ENCODE data around the gene OR4X2. TPM values are rescaled to one million over a fixed set of nuclear protein-coding genes. Genes with fewer than 3 reads are reported as not detected.
A peak's percentile ranks its signal among the peaks of the same experiment; 100 is the strongest.
"Not testable (repeated sequence)": the region's sequence is repeated elsewhere in the genome, so short reads cannot be mapped to it uniquely, and the experiment has no call there.

Gene OR4X2
- not detected for total RNA-seq

- ATAC-seq (no peak), DNase-seq (no peak)
- CTCF ChIA-PET, result no interaction called here
- no peaks in the 10 kb centered on the region for H3K4me1 Mint-ChIP-seq
- H3K9me3 Mint-ChIP-seq (ENCODE audit: low read depth), result peaks cover 8% of the 10 kb centered on the region
- POLR2A ChIA-PET, result no interaction called here
- no peak within 1 kb of the TSS for H3K4me3 Mint-ChIP-seq
- intact Hi-C loops (cut with DNase I, micrococcal nuclease), result no loop called here
- no peaks in the 10 kb centered on the region for H3K36me3 Mint-ChIP-seq (ENCODE audit: low read depth)
- no peak within 1 kb of the TSS for H3K27ac Mint-ChIP-seq
- peaks cover 12% of the 10 kb centered on the region for H3K27me3 Mint-ChIP-seq
Observed at GRCh38 chr11:48244804-48245203, at the start of gene OR4X2. OR4X2 (plus strand) TSS chr11:48245104; CDS start chr11:48245104, 0 bp downstream.

GRCh38 chr11:48207881-48208280, 37.0 kb upstream of the OR4X2 start:
- CTCF ChIA-PET, result no interaction called here
- Mint-ChIP-seq H3K4me3 (no peak overlapping the region), H3K9me3 (ENCODE audit: low read depth) (no peaks in the 10 kb centered on the region), H3K27ac (no peak overlapping the region), H3K36me3 (ENCODE audit: low read depth) (no peaks in the 10 kb centered on the region), H3K27me3 (peaks cover 7% of the 10 kb centered on the region), H3K4me1 (no peaks in the 10 kb centered on the region)
- POLR2A ChIA-PET, result no interaction called here
- ATAC-seq (no peak), DNase-seq (no peak)
- intact Hi-C loops (cut with DNase I, micrococcal nuclease), result no loop called here

GRCh38 chr11:48210052-48210451, 34.9 kb upstream of the OR4X2 start:
- DNase-seq (peak; percentile 10), ATAC-seq (no peak)
- intact Hi-C loops (cut with DNase I, micrococcal nuclease), result no loop called here
- no peak overlapping the region for H3K27ac Mint-ChIP-seq
- H3K4me1 Mint-ChIP-seq, result no peaks in the 10 kb centered on the region
- H3K4me3 Mint-ChIP-seq, result no peak overlapping the region
- ChIA-PET CTCF (no interaction called here), POLR2A (no interaction called here)
- H3K9me3 Mint-ChIP-seq (ENCODE audit: low read depth), result no peaks in the 10 kb centered on the region
- H3K36me3 Mint-ChIP-seq (ENCODE audit: low read depth), result no peaks in the 10 kb centered on the region
- H3K27me3 Mint-ChIP-seq, result peaks cover 7% of the 10 kb centered on the region

GRCh38 chr11:48216510-48216909, 28.4 kb upstream of the OR4X2 start, which contains the start of gene OR4B1:
OR4B1 (plus strand) TSS chr11:48216810; CDS start chr11:48216810, 0 bp downstream.
- ATAC-seq (no peak), DNase-seq (no peak)
- ChIA-PET CTCF (no interaction called here), POLR2A (no interaction called here)
- H3K27ac Mint-ChIP-seq, result no peak within 1 kb of the TSS
- H3K36me3 Mint-ChIP-seq (ENCODE audit: low read depth), result no peaks in the 10 kb centered on the region
- H3K4me3 Mint-ChIP-seq, result no peak within 1 kb of the TSS
- intact Hi-C loops (cut with DNase I, micrococcal nuclease), result no loop called here
- no peaks in the 10 kb centered on the region for H3K4me1 Mint-ChIP-seq
- H3K9me3 Mint-ChIP-seq (ENCODE audit: low read depth), result no peaks in the 10 kb centered on the region
- no peaks in the 10 kb centered on the region for H3K27me3 Mint-ChIP-seq

GRCh38 chr11:48228761-48229160, 16.1 kb upstream of the OR4X2 start:
- Mint-ChIP-seq H3K36me3 (ENCODE audit: low read depth) (no peaks in the 10 kb centered on the region), H3K4me1 (no peaks in the 10 kb centered on the region), H3K4me3 (no peak overlapping the region), H3K27ac (no peak overlapping the region), H3K27me3 (peaks cover 15% of the 10 kb centered on the region), H3K9me3 (ENCODE audit: low read depth) (no peaks in the 10 kb centered on the region)
- intact Hi-C loops (cut with DNase I, micrococcal nuclease), result no loop called here
- DNase-seq (no peak), ATAC-seq (no peak)
- ChIA-PET POLR2A (no interaction called here), CTCF (interaction anchor here (1.6 kb wide), 1 partner anchor 56 kb away, joined by 4 read pairs; no protein-coding TSS in a partner anchor)

GRCh38 chr11:48230057-48230456, 14.8 kb upstream of the OR4X2 start:
- intact Hi-C loops (cut with DNase I, micrococcal nuclease); H3K36me3 Mint-ChIP-seq (ENCODE audit: low read depth); DNase-seq; POLR2A ChIA-PET; ATAC-seq; H3K9me3 Mint-ChIP-seq (ENCODE audit: low read depth); H3K4me1 Mint-ChIP-seq; H3K27ac Mint-ChIP-seq; H3K4me3 Mint-ChIP-seq: not testable (repeated sequence)
- CTCF ChIA-PET, result interaction anchor here (1.6 kb wide), 1 partner anchor 58 kb away, joined by 4 read pairs; no protein-coding TSS in a partner anchor
- peaks cover 18% of the 10 kb centered on the region for H3K27me3 Mint-ChIP-seq

GRCh38 chr11:48237727-48238126, 7.2 kb upstream of the OR4X2 start:
- CTCF ChIA-PET, result no interaction called here
- no peak overlapping the region for H3K4me3 Mint-ChIP-seq

GRCh38 chr11:48242501-48242900, 2.4 kb upstream of the OR4X2 start:
- Mint-ChIP-seq H3K4me3 (no peak overlapping the region), H3K27ac (no peak overlapping the region), H3K4me1 (no peaks in the 10 kb centered on the region), H3K36me3 (ENCODE audit: low read depth) (no peaks in the 10 kb centered on the region), H3K9me3 (ENCODE audit: low read depth) (no peaks in the 10 kb centered on the region), H3K27me3 (peaks cover 12% of the 10 kb centered on the region)
- intact Hi-C loops (cut with DNase I, micrococcal nuclease), result no loop called here
- DNase-seq (no peak), ATAC-seq (no peak)
- ChIA-PET POLR2A (no interaction called here), CTCF (interaction anchor here (0.7 kb wide), 1 partner anchor 388 kb away, joined by 3 read pairs; no protein-coding TSS in a partner anchor)

More at GRCh38 chr11:48237727-48238126, 7.2 kb upstream of the OR4X2 start:
- no peak overlapping the region for H3K27ac Mint-ChIP-seq
- intact Hi-C loops (cut with DNase I, micrococcal nuclease), result no loop called here
- H3K4me1 Mint-ChIP-seq, result no peaks in the 10 kb centered on the region
- H3K27me3 Mint-ChIP-seq, result peaks cover 12% of the 10 kb centered on the region
- POLR2A ChIA-PET, result no interaction called here
- ATAC-seq (no peak), DNase-seq (no peak)
- H3K9me3 Mint-ChIP-seq (ENCODE audit: low read depth), result no peaks in the 10 kb centered on the region
- H3K36me3 Mint-ChIP-seq (ENCODE audit: low read depth), result no peaks in the 10 kb centered on the region

- no peak for DNase-seq
- Mint-ChIP-seq H3K9me3 (ENCODE audit: low read depth) (peaks cover 8% of the 10 kb centered on the region), H3K27ac (no peak overlapping the region), H3K27me3 (peaks cover 10% of the 10 kb centered on the region), H3K36me3 (ENCODE audit: low read depth) (no peaks in the 10 kb centered on the region), H3K4me1 (no peaks in the 10 kb centered on the region), H3K4me3 (no peak overlapping the region)
- POLR2A ChIA-PET, result no interaction called here
- intact Hi-C loops (cut with DNase I, micrococcal nuclease), result no loop called here
- CTCF ChIA-PET, result no interaction called here
- no peak for ATAC-seq
Observed at GRCh38 chr11:48248902-48249301, 4.0 kb downstream of the OR4X2 start.

GRCh38 chr11:48261600-48261999, 16.7 kb downstream of the OR4X2 start:
- no peak for ATAC-seq
- POLR2A ChIA-PET, result no interaction called here
- intact Hi-C loops (cut with DNase I, micrococcal nuclease), result no loop called here
- no peak overlapping the region for H3K27ac Mint-ChIP-seq
- H3K4me3 Mint-ChIP-seq, result no peak overlapping the region
- H3K4me1 Mint-ChIP-seq, result no peaks in the 10 kb centered on the region
- CTCF ChIA-PET, result no interaction called here
- no peaks in the 10 kb centered on the region for H3K36me3 Mint-ChIP-seq (ENCODE audit: low read depth)
- no peaks in the 10 kb centered on the region for H3K9me3 Mint-ChIP-seq (ENCODE audit: low read depth)
- H3K27me3 Mint-ChIP-seq, result peaks cover 8% of the 10 kb centered on the region
- no peak for DNase-seq

- no peak within 1 kb of the TSS for H3K27ac Mint-ChIP-seq
- intact Hi-C loops (cut with DNase I, micrococcal nuclease), result no loop called here
- H3K9me3 Mint-ChIP-seq (ENCODE audit: low read depth), result no peaks in the 10 kb centered on the region
- ATAC-seq (no peak), DNase-seq (no peak)
- no peaks in the 10 kb centered on the region for H3K36me3 Mint-ChIP-seq (ENCODE audit: low read depth)
- H3K4me1 Mint-ChIP-seq, result no peaks in the 10 kb centered on the region
- POLR2A ChIA-PET, result no interaction called here
- CTCF ChIA-PET, result no interaction called here
- H3K4me3 Mint-ChIP-seq, result no peak within 1 kb of the TSS
- H3K27me3 Mint-ChIP-seq, result no peaks in the 10 kb centered on the region
Observed at GRCh38 chr11:48263423-48263911, 18.6 kb downstream of the OR4X2 start, which contains the start of gene OR4X1. OR4X1 (plus strand) TSS chr11:48263861; CDS start chr11:48263861, 0 bp downstream.

GRCh38 chr11:48270621-48271020, 25.7 kb downstream of the OR4X2 start:
- no peak overlapping the region for H3K4me3 Mint-ChIP-seq
- no peaks in the 10 kb centered on the region for H3K9me3 Mint-ChIP-seq (ENCODE audit: low read depth)
- no peaks in the 10 kb centered on the region for H3K4me1 Mint-ChIP-seq
- H3K27ac Mint-ChIP-seq, result no peak overlapping the region
- ChIA-PET POLR2A (no interaction called here), CTCF (no interaction called here)
- peaks cover 3% of the 10 kb centered on the region for H3K27me3 Mint-ChIP-seq
- ATAC-seq (no peak), DNase-seq (peak; percentile 9)
- intact Hi-C loops (cut with DNase I, micrococcal nuclease), result no loop called here
- H3K36me3 Mint-ChIP-seq (ENCODE audit: low read depth), result no peaks in the 10 kb centered on the region

GRCh38 chr11:48272606-48273005, 27.7 kb downstream of the OR4X2 start:
- no peak overlapping the region for H3K4me3 Mint-ChIP-seq
- H3K27ac Mint-ChIP-seq, result no peak overlapping the region
- no peaks in the 10 kb centered on the region for H3K9me3 Mint-ChIP-seq (ENCODE audit: low read depth)
- ATAC-seq (no peak), DNase-seq (no peak)
- ChIA-PET POLR2A (no interaction called here), CTCF (interaction anchor here (1.4 kb wide), 1 partner anchor 36 kb away, joined by 7 read pairs; no protein-coding TSS in a partner anchor)
- no peaks in the 10 kb centered on the region for H3K36me3 Mint-ChIP-seq (ENCODE audit: low read depth)
- H3K4me1 Mint-ChIP-seq, result no peaks in the 10 kb centered on the region
- intact Hi-C loops (cut with DNase I, micrococcal nuclease), result no loop called here
- H3K27me3 Mint-ChIP-seq, result peaks cover 3% of the 10 kb centered on the region

Measured in activated CD4-positive, alpha-beta T cell treated with anti-CD3 and anti-CD28 coated beads for 36 hours (primary cell).